Measurements from ENCODE around the gene RASSF4. TPM values are rescaled to one million over a fixed set of nuclear protein-coding genes. Genes with fewer than 3 reads are reported as not detected.

RASSF4 gene
- total and polyA plus RNA-seq, 4 donors = 8.2 to 26.9 (median 12.4) TPM

- Histone ChIP-seq H3K27ac (ENCODE audit: low read depth in 1 of 2, low read length in 2 of 2) (peak overlapping the region in 1 of 2 donors; percentile 21), H3K36me3 (ENCODE audit: control insufficient read depth in 4 of 4, insufficient read depth in 3 of 4, low read depth in 1 of 4, low read length in 3 of 4) (no peaks in the 10 kb centered on the region), H3K9ac (ENCODE audit: low read depth in 1 of 2, low read length in 2 of 2) (no peak overlapping the region), H3K4me3 (ENCODE audit: low read depth in 1 of 3, low read length in 3 of 3) (no peak overlapping the region), H3K4me1 (ENCODE audit: control insufficient read depth in 4 of 4, insufficient read depth in 4 of 4, low read length in 3 of 4) (peaks cover 9 to 42% (median 20%) of the 10 kb centered on the region in 4 donors), H3K27me3 (ENCODE audit: control insufficient read depth in 4 of 4, insufficient read depth in 4 of 4, low read length in 3 of 4) (no peaks in the 10 kb centered on the region), H3K9me3 (ENCODE audit: control insufficient read depth in 4 of 4, low read length in 3 of 4) (no peaks in the 10 kb centered on the region)
- peak; percentile 37 for DNase-seq (ENCODE audit: low spot score)
- TF ChIP-seq ATF3 (IDR thresholded peaks at IDR 0.05) (no peak), HNF4G (IDR thresholded peaks at IDR 0.05) (no peak), GABPA (IDR thresholded peaks at IDR 0.05 in 1 of 2, conservative IDR thresholded peaks at IDR 0.05 in 1 of 2) (no peak), CTCF (IDR thresholded peaks at IDR 0.05; ENCODE audit: low read depth, low read length, missing input control) (no peak), SP1 (IDR thresholded peaks at IDR 0.05) (peak; percentile 69), HNF4A (conservative IDR thresholded peaks at IDR 0.05) (peak; percentile 8 to 28)
- WGBS = 61% methylated on average over 15 of the region's 15 CpGs
These were observed 4.4 kb downstream of the RASSF4 start for GRCh38 chr10:44963772-44964633.

GRCh38 chr10:44965104-44965503 is 5.5 kb downstream of the RASSF4 start:
- Histone ChIP-seq H3K4me1 (ENCODE audit: control insufficient read depth in 4 of 4, insufficient read depth in 4 of 4, low read length in 3 of 4) (peaks cover 4 to 45% (median 19%) of the 10 kb centered on the region in 4 donors), H3K27ac (ENCODE audit: low read depth in 1 of 2, low read length in 2 of 2) (no peak overlapping the region), H3K27me3 (ENCODE audit: control insufficient read depth in 4 of 4, insufficient read depth in 4 of 4, low read length in 3 of 4) (no peaks in the 10 kb centered on the region), H3K36me3 (ENCODE audit: control insufficient read depth in 4 of 4, insufficient read depth in 3 of 4, low read depth in 1 of 4, low read length in 3 of 4) (no peaks in the 10 kb centered on the region), H3K9me3 (ENCODE audit: control insufficient read depth in 4 of 4, low read length in 3 of 4) (no peaks in the 10 kb centered on the region), H3K4me3 (ENCODE audit: low read depth in 1 of 3, low read length in 3 of 3) (no peak overlapping the region), H3K9ac (ENCODE audit: low read depth in 1 of 2, low read length in 2 of 2) (no peak overlapping the region)
- no peak for TF ChIP-seq SP1 (IDR thresholded peaks at IDR 0.05)
- no peak for TF ChIP-seq JUND (IDR thresholded peaks at IDR 0.05)
- no peak for TF ChIP-seq HNF4A (conservative IDR thresholded peaks at IDR 0.05)
- TF ChIP-seq EGR1 (IDR thresholded peaks at IDR 0.05; ENCODE audit: low read depth in 2 of 2) = no peak
- no peak for TF ChIP-seq CTCF (IDR thresholded peaks at IDR 0.05; ENCODE audit: low read depth, low read length, missing input control)
- no peak for TF ChIP-seq REST (IDR thresholded peaks at IDR 0.05)
- TF ChIP-seq RAD21 (IDR thresholded peaks at IDR 0.05) = no peak
- TF ChIP-seq YY1 (IDR thresholded peaks at IDR 0.05) = no peak
- 98% methylated on average over 1 of the region's 1 CpG for WGBS
- peak; percentile 20 for DNase-seq (ENCODE audit: low spot score)
